Kidney (tissue), 14 donors: ENCODE data around the gene B4GALT3. TPM values are rescaled to one million over a fixed set of nuclear protein-coding genes. Genes with fewer than 3 reads are reported as not detected.
A peak's percentile ranks its signal among the peaks of the same experiment; 100 is the strongest.

ENCODE experiments used
- DNase-seq, 5 donors: peaks; one replicate each; pipeline ENCODE4 v3.0.0-alpha.2; 2013 to 2020
- FAIRE-seq: peaks from 2 replicates; lab custom pipeline; 2012; peaks lifted over from hg19 to GRCh38; lab: Jason Lieb, UNC
- H3K27ac ChIP-seq, 2 donors: one replicate each; pipeline ENCODE4 v1.7.0; 2013; ENCODE audit warnings: low read depth in 2 of 2, low read length in 2 of 2, inconsistent platforms in 1 of 2
- H3K27me3 ChIP-seq: one replicate; pipeline ENCODE4 v1.7.1; 2013; ENCODE audit warnings: low read length, inconsistent platforms; ENCODE audit not compliant: control insufficient read depth, insufficient read depth
- H3K36me3 ChIP-seq, 3 donors: one replicate each; pipeline versions ENCODE4 v1.7.0 to v1.7.1; 2013; ENCODE audit warnings: low read length in 3 of 3, control low read depth in 1 of 3, inconsistent platforms in 1 of 3; ENCODE audit not compliant: insufficient read depth in 3 of 3, control insufficient read depth in 2 of 3
- H3K4me1 ChIP-seq, 3 donors: one replicate each; pipeline versions ENCODE4 v1.7.0 to v1.7.1; 2013; ENCODE audit warnings: low read length in 3 of 3, inconsistent platforms in 1 of 3, low read depth in 1 of 3; ENCODE audit not compliant: control insufficient read depth in 2 of 3, insufficient read depth in 2 of 3
- H3K4me3 ChIP-seq, 3 donors: one replicate each; pipeline versions ENCODE4 v1.7.0 to v1.8.1; 2013; ENCODE audit warnings: low read length in 3 of 3, control low read depth in 1 of 3, inconsistent platforms in 1 of 3
- H3K9ac ChIP-seq, 3 donors: one replicate each; pipeline versions ENCODE4 v1.7.0 to v1.7.1; 2013; ENCODE audit warnings: low read length in 3 of 3, control low read depth in 1 of 3, inconsistent platforms in 1 of 3
- H3K9me3 ChIP-seq, 3 donors: one replicate each; pipeline versions ENCODE4 v1.7.0 to v1.7.1; 2013; ENCODE audit warnings: low read length in 3 of 3, control low read depth in 1 of 3, inconsistent platforms in 1 of 3; ENCODE audit not compliant: control insufficient read depth in 2 of 3, insufficient read depth in 1 of 3
- CTCF ChIP-seq: IDR thresholded peaks from 3 replicates; pipeline ENCODE4 v1.5.1; 2012; ENCODE audit warnings: mild to moderate bottlenecking, moderate library complexity, borderline replicate concordance; ENCODE audit not compliant: insufficient read depth; ENCODE audit errors: extremely low read depth
- intact Hi-C: fragments of 100-400 bp; cut with DNase I; formaldehyde crosslinking; loops from one replicate; pipeline ENCODE4 v1.11.1; 2022
- polyA plus RNA-seq: library from polyadenylated mRNA; stranded (reverse); fragments of 350-450 nt; fragmentation: Illumina TruSeq; extraction: RNeasy Lipid Tissue Mini Kit (QIAGEN cat#74804); gene quantifications from one replicate; pipeline ENCODE4 v1.2.3, GENCODE V29; 2014; ENCODE audit warnings: low read depth, low replicate concordance; ENCODE audit not compliant: insufficient read depth
- total RNA-seq: library from RNA; stranded (reverse); fragmentation: NEBNext Ultra II Directional; extraction: Animal tissue kit (Norgen Biotek cat#: 25700); gene quantifications from one replicate; pipeline ENCODE4 v1.2.1, GENCODE V29; 2021
- donor health status: control.
- donor health status: control.
- donor health status: control.
- donor health status: control.
- donor health status: control.
- donor health status: DM: yes; HTN: yes; CAD: no.
- donor health status: Normal renal cell carcinoma (clear cell type).

B4GALT3 gene
- total and polyA plus RNA-seq, 2 donors from 2014 or later, result 22.9 to 33.5 TPM

GRCh38 chr1:161216945-161217712 lies 39.8 kb upstream of the B4GALT3 start:
- intact Hi-C loops, result loop anchor here (10.0 kb wide), 1 partner anchor 158 kb away; no protein-coding TSS in a partner anchor
- no peak for FAIRE-seq

GRCh38 chr1:161215076-161215475 lies 37.8 kb upstream of the B4GALT3 start, which contains the start of gene FCER1G:
TSS of gene FCER1G (plus strand) at chr1:161215295. CDS start at chr1:161215322, 27 bp downstream.
- FAIRE-seq, result no peak
- Histone ChIP-seq H3K4me3 (no peak within 1 kb of the TSS), H3K9ac (no peak within 1 kb of the TSS), H3K4me1 (peaks cover 0 to 10% (median 4%) of the 10 kb centered on the region in 3 donors), H3K36me3 (peaks cover 16 to 36% (median 29%) of the 10 kb centered on the region in 3 donors), H3K27ac (peak within 1 kb of the TSS in 1 of 2 donors; percentile 56), H3K9me3 (no peaks in the 10 kb centered on the region), H3K27me3 (no peaks in the 10 kb centered on the region)
- no peak for TF ChIP-seq CTCF
- intact Hi-C loops, result loop anchor here (10.0 kb wide), 1 partner anchor 160 kb away; no protein-coding TSS in a partner anchor
- DNase-seq, result peak in 1 of 5 donors; percentile 77

More at GRCh38 chr1:161216945-161217712, 39.8 kb upstream of the B4GALT3 start:
- no peaks in the 10 kb centered on the region for H3K27me3 ChIP-seq
- no peak for TF ChIP-seq CTCF
- H3K36me3 ChIP-seq, result peaks cover 11 to 21% (median 19%) of the 10 kb centered on the region in 3 donors
- H3K4me3 ChIP-seq, result peak overlapping the region in 1 of 3 donors; percentile 47
- peak overlapping the region; percentile 55 to 87 for H3K27ac ChIP-seq
- peak in 1 of 5 donors; percentile 7 for DNase-seq
- H3K9ac ChIP-seq, result peak overlapping the region in 1 of 3 donors; percentile 36
- peaks cover 0 to 10% (median 4%) of the 10 kb centered on the region in 3 donors for H3K4me1 ChIP-seq
- no peaks in the 10 kb centered on the region for H3K9me3 ChIP-seq

GRCh38 chr1:161214369-161214768 lies 37.1 kb upstream of the B4GALT3 start:
- Histone ChIP-seq H3K4me1 (peaks cover 0 to 6% (median 1%) of the 10 kb centered on the region in 3 donors), H3K4me3 (no peak overlapping the region), H3K36me3 (peaks cover 17 to 42% (median 29%) of the 10 kb centered on the region in 3 donors), H3K9ac (no peak overlapping the region), H3K27me3 (no peaks in the 10 kb centered on the region), H3K27ac (no peak overlapping the region), H3K9me3 (no peaks in the 10 kb centered on the region)
- intact Hi-C loops, result loop anchor here (10.0 kb wide), 1 partner anchor 160 kb away; no protein-coding TSS in a partner anchor
- FAIRE-seq (no peak), DNase-seq (peak in 1 of 5 donors; percentile 23)
- no peak for TF ChIP-seq CTCF
